H1 (cell line): Measurements from ENCODE around the gene ARHGAP15. TPM values are rescaled to one million over a fixed set of nuclear protein-coding genes. Genes with fewer than 3 reads are reported as not detected.

Source experiments
- POLR2A ChIP-seq, 2 experiments: IDR thresholded peaks; 1 replicate in 1 of 2; 2 replicates in 1 of 2; pipeline ENCODE4 v1.6.1; 2011; ENCODE audit warnings: low read depth in 2 of 2, low read length in 2 of 2, mild to moderate bottlenecking in 2 of 2; ENCODE audit errors: control extremely low read depth in 1 of 2
- SRF ChIP-seq: IDR thresholded peaks from 2 replicates; pipeline ENCODE4 v1.6.1; 2011; ENCODE audit warnings: mild to moderate bottlenecking, low read depth, low read length, moderate library complexity
- polyA plus RNA-seq, 7 experiments: library from polyadenylated mRNA; depleted of rRNA in 3 of 7; stranded (reverse) in 5 of 7; unstranded in 2 of 7; fragments of >200 nt in 5 of 7; fragments of 200-250 nt in 2 of 7; gene quantifications; 1 replicate in 5 of 7; 2 replicates in 1 of 7; 4 replicates in 1 of 7; pipeline versions ENCODE4 v1.2.1 to v1.2.3, GENCODE V29; 2011 to 2013; ENCODE audit warnings: missing spikeins in 2 of 7, mixed read lengths in 2 of 7
- total RNA-seq: library from RNA; stranded (reverse); fragmentation: NEBNext Ultra II Directional; extraction: Animal tissue kit (Norgen Biotek cat#: 25700); gene quantifications from 2 replicates; pipeline ENCODE4 v1.2.1, GENCODE V29; 2021

The ARHGAP15 gene
- total and polyA plus RNA-seq, 2 of the 8 experiments (the other 6 are each of a cell fraction or from before 2014, with no cell fraction given) = not detected

- TF ChIP-seq POLR2A (IDR thresholded peaks at IDR 0.05; ENCODE audit: control extremely low read depth in 1 of 2, low read depth in 2 of 2, low read length in 2 of 2) (no peak), SRF (no peak)
- TF ChIP-seq, all 59 proteins: peak for 0
Measured at GRCh38 chr2:143402451-143402850, 273.2 kb downstream of the ARHGAP15 start (continued).
